HepG2 (cell line): Measurements from ENCODE around the gene AGPAT2. TPM values are rescaled to one million over a fixed set of nuclear protein-coding genes. Genes with fewer than 3 reads are reported as not detected.

ENCODE experiments used
- ATAC-seq: fragments of 200-7000 bp; cut with Tn5 transposase; 3 replicates; pipeline ENCODE4 v1.9.1; 2020; ENCODE audit warnings: mild to moderate bottlenecking, moderate library complexity
- BruUV-seq: library from RNA; stranded (reverse); fragments of 400-500 nt; replicated peaks from 2 replicates; lab custom pipeline; 2021; lab: Mats Ljungman, UMichigan
- CTCF ChIA-PET: fragments of 300-600 bp; formaldehyde crosslinking; extraction: SDS; loops from one replicate; lab custom pipeline; 2021; ENCODE audit warnings: low total read pairs, inconsistent platforms, low intra/inter-chr PET ratio; lab: Yijun Ruan, JAX
- POLR2A ChIA-PET: fragments of 350-600 bp; sonication (Branson Sonifier 250); formaldehyde crosslinking; loops from one replicate; lab custom pipeline; 2020; ENCODE audit warnings: antibody characterized with exemption, inconsistent platforms; lab: Yijun Ruan, JAX
- DNase-seq: peaks from one replicate; pipeline ENCODE4 v3.0.0-alpha.2; 2015; ENCODE audit warnings: low spot score
- FAIRE-seq: peaks from 3 replicates; lab custom pipeline; 2011; peaks lifted over from hg19 to GRCh38; lab: Jason Lieb, UNC
- H2AFZ ChIP-seq: one replicate; pipeline ENCODE4 v1.6.1; 2011; ENCODE audit warnings: low read length, inconsistent platforms
- H3K27ac ChIP-seq: fragments of 300-600 bp; 3 replicates; pipeline ENCODE4 v1.8.0; 2011; ENCODE audit warnings: mixed run types, mild to moderate bottlenecking, mixed read lengths, low read length, inconsistent platforms; ENCODE audit not compliant: insufficient read depth; ENCODE audit errors: extremely low read length
- H3K27me3 ChIP-seq, 2 experiments: fragments of 200-600 bp in 1 of 2; 2 replicates in 1 of 2; 3 replicates in 1 of 2; pipeline versions ENCODE4 v1.6.0 to v1.8.0; 2011; ENCODE audit warnings: low read length in 2 of 2, mild to moderate bottlenecking in 2 of 2, moderate library complexity in 2 of 2, inconsistent platforms in 1 of 2; ENCODE audit not compliant: insufficient read depth in 2 of 2, control insufficient read depth in 1 of 2
- H3K36me3 ChIP-seq, 2 experiments: fragments of 200-600 bp in 1 of 2; replicated peaks in 1 of 2; 2 replicates in 1 of 2; 3 replicates in 1 of 2; pipeline versions ENCODE4 v1.5.1 to v1.8.0; 2011; ENCODE audit warnings: low read length in 2 of 2, inconsistent platforms in 1 of 2; ENCODE audit not compliant: insufficient read depth in 2 of 2, control insufficient read depth in 1 of 2
- H3K4me1 ChIP-seq: 2 replicates; pipeline ENCODE4 v1.5.1; 2012; ENCODE audit warnings: low read length, inconsistent platforms; ENCODE audit not compliant: insufficient read depth
- H3K4me2 ChIP-seq: 2 replicates; pipeline ENCODE4 v1.6.0; 2011; ENCODE audit warnings: low read depth, low read length, inconsistent platforms
- H3K4me3 ChIP-seq, 3 experiments: fragments of 200-600 bp in 1 of 3; sonication (generic), shearing (Covaris generic) in 1 of 3; replicated peaks in 1 of 3; 2 replicates each; pipeline ENCODE4 v1.5.1; 2011 to 2016; ENCODE audit warnings: low read length in 3 of 3, inconsistent platforms in 2 of 3, low read depth in 2 of 3, mild to moderate bottlenecking in 2 of 3, control low read depth in 1 of 3, mixed read lengths in 1 of 3; ENCODE audit not compliant: insufficient read depth in 1 of 3
- H3K79me2 ChIP-seq: one replicate; pipeline ENCODE4 v1.6.1; 2011; ENCODE audit warnings: low read length, inconsistent platforms; ENCODE audit not compliant: insufficient read depth
- H3K9ac ChIP-seq: 2 replicates; pipeline ENCODE4 v1.6.0; 2011; ENCODE audit warnings: mild to moderate bottlenecking, low read depth, low read length, inconsistent platforms; ENCODE audit not compliant: insufficient read depth
- H3K9me3 ChIP-seq: 2 replicates; pipeline ENCODE4 v1.5.1; 2012; ENCODE audit warnings: mild to moderate bottlenecking, low read length
- H4K20me1 ChIP-seq: 2 replicates; pipeline ENCODE4 v1.6.0; 2011; ENCODE audit warnings: inconsistent platforms, mild to moderate bottlenecking, low read length, moderate library complexity; ENCODE audit not compliant: insufficient read depth
- E2F1 ChIP-seq: sonication (generic); formaldehyde crosslinking; IDR thresholded peaks from 2 replicates; pipeline ENCODE4 v1.5.0; 2020; ENCODE audit warnings: missing genetic modification reagents
- FOXK1 ChIP-seq: sonication (generic); formaldehyde crosslinking; IDR thresholded peaks from 2 replicates; pipeline ENCODE4 v1.4.0; 2020; ENCODE audit warnings: low read depth, missing genetic modification reagents, borderline replicate concordance
- HDAC6 ChIP-seq: fragments of 200-600 bp; sonication (generic); IDR thresholded peaks from 2 replicates; pipeline ENCODE4 v1.7.0; 2017; ENCODE audit warnings: mild to moderate bottlenecking, antibody characterized with exemption, low read length, low read depth
- MZF1 ChIP-seq: sonication (generic); formaldehyde crosslinking; IDR thresholded peaks from 2 replicates; pipeline ENCODE4 v1.8.1; 2023; ENCODE audit warnings: mild to moderate bottlenecking, missing genetic modification reagents, borderline replicate concordance
- PAX8 ChIP-seq: sonication (generic); formaldehyde crosslinking; IDR thresholded peaks from 2 replicates; pipeline ENCODE4 v1.8.0; 2022; ENCODE audit warnings: mild to moderate bottlenecking, missing genetic modification reagents, borderline replicate concordance
- RBM22 ChIP-seq: fragments of 200-400 bp; formaldehyde crosslinking; optimal IDR thresholded peaks from 2 replicates; pipeline ENCODE3; 2017; ENCODE audit warnings: mild to moderate bottlenecking, low read length, moderate library complexity
- RFX3 ChIP-seq: IDR thresholded peaks from 2 replicates; pipeline ENCODE4 v1.6.1; 2016; ENCODE audit warnings: missing biosample characterization, missing genetic modification reagents
- RFXAP ChIP-seq: sonication (generic); formaldehyde crosslinking; IDR thresholded peaks from 2 replicates; pipeline ENCODE4 v1.4.0; 2020; ENCODE audit warnings: missing genetic modification reagents, borderline replicate concordance
- RXRA ChIP-seq: sonication (generic); formaldehyde crosslinking; IDR thresholded peaks from 2 replicates; pipeline ENCODE4 v1.5.1; 2020; ENCODE audit warnings: missing genetic modification reagents
- SKI ChIP-seq: fragments of 450-650 bp; IDR thresholded peaks from one replicate; pipeline ENCODE4 v1.6.1; 2018; ENCODE audit warnings: mild to moderate bottlenecking; ENCODE audit not compliant: partially characterized antibody
- ZNF557 ChIP-seq: sonication (generic); formaldehyde crosslinking; IDR thresholded peaks from 2 replicates; pipeline ENCODE4 v1.4.0; 2020; ENCODE audit warnings: missing genetic modification reagents
- ZNF687 ChIP-seq: sonication (generic); formaldehyde crosslinking; IDR thresholded peaks from 2 replicates; pipeline ENCODE4 v1.5.1; 2020; ENCODE audit warnings: mild to moderate bottlenecking, missing genetic modification reagents, moderate library complexity
- ZNF703 ChIP-seq: sonication (generic); formaldehyde crosslinking; IDR thresholded peaks from 2 replicates; pipeline ENCODE4 v1.5.1; 2020; ENCODE audit warnings: missing genetic modification reagents, mild to moderate bottlenecking, moderate library complexity, borderline replicate concordance
- ZNF800 ChIP-seq: sonication (generic); formaldehyde crosslinking; IDR thresholded peaks from 2 replicates; pipeline ENCODE4 v1.4.0; 2020; ENCODE audit warnings: missing genetic modification reagents
- WGBS: methylation state at CpG from one replicate; pipeline ENCODE4 v1.1.6; 2017; ENCODE audit warnings: low lambda C conversion rate; 5-methylcytosine and 5-hydroxymethylcytosine counted together
- in situ Hi-C: cut with HindIII; loops from 2 replicates; pipeline ENCODE4 v1.10.0; 2017; ENCODE audit warnings: low pct_unique_long_range_greater_than_20kb; ENCODE audit not compliant: extremely low pct_ligation_motif_present
- intact Hi-C: fragments of 100-400 bp; cut with micrococcal nuclease; formaldehyde crosslinking; loops from one replicate; pipeline ENCODE4 v1.10.0; 2022; ENCODE audit not compliant: unreplicated experiment
- polyA plus RNA-seq, 8 experiments: library from polyadenylated mRNA; depleted of rRNA in 3 of 8; stranded (reverse) in 7 of 8; unstranded in 1 of 8; fragments of >200 nt; fragmentation: Illumina TruSeq in 4 of 8; extraction: Trizol in 4 of 8; gene quantifications; 2 replicates each; pipeline versions ENCODE4 v1.2.1 to v1.2.3, GENCODE V29; 2011 to 2016; ENCODE audit warnings: low read depth in 4 of 8, missing spikeins in 1 of 8, mixed read lengths in 1 of 8; ENCODE audit not compliant: insufficient read depth in 1 of 8
- total RNA-seq, 5 experiments: library from RNA; depleted of rRNA; stranded (reverse); fragments of >200 nt; fragmentation: Illumina TruSeq; extraction: Trizol; gene quantifications; 2 replicates each; pipeline ENCODE4 v1.2.3, GENCODE V29; 2016; ENCODE audit warnings: low read depth in 1 of 5

Gene AGPAT2
- total and polyA plus RNA-seq, 2 of the 13 experiments (the other 11 are each of a cell fraction or from before 2014, with no cell fraction given), result 3.9 to 25.8 TPM

- H3K9me3 ChIP-seq, result no peaks in the 10 kb centered on the region
- peak; percentile 41 for TF ChIP-seq ZNF687 (CRISPR knock-in tag)
- TF ChIP-seq PAX8 (CRISPR knock-in tag), result no peak
- no peak for TF ChIP-seq HDAC6
- no peak for TF ChIP-seq MZF1
- TF ChIP-seq ZNF800 (CRISPR knock-in tag), result no peak
- TF ChIP-seq E2F1, result no peak
- TF ChIP-seq RXRA (CRISPR knock-in tag), result peak; percentile 13; the same call in 1 of the 2 replicates
- TF ChIP-seq ZNF703 (CRISPR knock-in tag), result no peak
- no peak for TF ChIP-seq ZNF557
- TF ChIP-seq RFX3 (CRISPR knock-in tag), result no peak
- no peak for TF ChIP-seq RFXAP (CRISPR knock-in tag)
- TF ChIP-seq SKI, result no peak
- no peak for TF ChIP-seq FOXK1 (CRISPR knock-in tag)
- TF ChIP-seq RBM22, result peak; percentile 8
- H3K4me2 ChIP-seq, result peak overlapping the region; percentile 97
- H3K4me3 ChIP-seq, result peak overlapping the region; percentile 75 to 89 (median 89)
- ChIA-PET POLR2A (interaction anchor here (0.8 to 3.6 kb wide), 3 partner anchors 28 to 54 kb away, joined by 3 to 30 read pairs (median 7); no protein-coding TSS in a partner anchor), CTCF (no interaction called here)
- peaks cover 52% of the 10 kb centered on the region for H4K20me1 ChIP-seq
- no peaks in the 10 kb centered on the region; a peak in 1 of 5 replicates for H3K27me3 ChIP-seq
- peak overlapping the region; percentile 90 for H3K9ac ChIP-seq
- intact Hi-C loops, result no loop called here
- peaks cover 55% of the 10 kb centered on the region for H3K4me1 ChIP-seq
- in situ Hi-C loops, result no loop called here
- no peak for FAIRE-seq
- WGBS, result 63% methylated on average over 10 of the region's 16 CpGs
- BruUV-seq, result no TSS peak
- H2AFZ ChIP-seq, result no peak overlapping the region
- H3K27ac ChIP-seq, result no peak overlapping the region
- ATAC-seq, result no peak
- H3K36me3 ChIP-seq, result peaks cover 11 to 20% of the 10 kb centered on the region in 2 experiments; a peak in 4 of 5 replicates
- no peak for DNase-seq
- H3K79me2 ChIP-seq, result peaks cover 31% of the 10 kb centered on the region
Measured at GRCh38 chr9:136726118-136726517, 38.9 kb upstream of the AGPAT2 start.
